Loucy (cell line): Measurements from ENCODE around the gene MALRD1.

ENCODE experiments used
- EZH2phosphoT487 ChIP-seq: fragments of 200-600 bp; IDR thresholded peaks from 2 replicates; pipeline ENCODE4 v1.6.1; 2018; ENCODE audit warnings: antibody characterized with exemption, mild to moderate bottlenecking, moderate library complexity, borderline replicate concordance
- TF ChIP-seq, protein P1 (sequence below): fragments of 200-600 bp; sonication (generic); conservative IDR thresholded peaks from 2 replicates; pipeline ENCODE4 v1.5.1; 2014; ENCODE audit warnings: mild to moderate bottlenecking, antibody characterized with exemption, low read length

DNA sequence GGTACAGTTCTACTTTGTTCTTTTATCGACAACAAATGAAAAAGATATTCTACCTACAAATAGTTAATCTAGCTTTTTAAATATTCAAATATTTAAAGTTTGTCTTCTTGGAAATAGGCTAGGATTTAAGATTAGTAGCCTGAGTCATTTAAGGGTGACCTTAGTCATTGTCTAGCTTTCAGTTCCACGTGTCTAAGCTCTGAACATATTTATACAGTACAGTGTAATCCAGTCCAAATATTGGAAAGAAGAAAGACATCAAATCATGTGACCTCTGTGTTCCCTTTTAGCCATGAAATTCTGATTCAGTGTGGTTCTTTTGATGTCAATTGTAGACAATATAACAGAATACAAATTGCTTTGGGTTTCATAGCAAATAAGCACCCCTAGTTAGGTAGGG is 121.1 kb downstream of the MALRD1 start:
- TF ChIP-seq, protein P1, sequence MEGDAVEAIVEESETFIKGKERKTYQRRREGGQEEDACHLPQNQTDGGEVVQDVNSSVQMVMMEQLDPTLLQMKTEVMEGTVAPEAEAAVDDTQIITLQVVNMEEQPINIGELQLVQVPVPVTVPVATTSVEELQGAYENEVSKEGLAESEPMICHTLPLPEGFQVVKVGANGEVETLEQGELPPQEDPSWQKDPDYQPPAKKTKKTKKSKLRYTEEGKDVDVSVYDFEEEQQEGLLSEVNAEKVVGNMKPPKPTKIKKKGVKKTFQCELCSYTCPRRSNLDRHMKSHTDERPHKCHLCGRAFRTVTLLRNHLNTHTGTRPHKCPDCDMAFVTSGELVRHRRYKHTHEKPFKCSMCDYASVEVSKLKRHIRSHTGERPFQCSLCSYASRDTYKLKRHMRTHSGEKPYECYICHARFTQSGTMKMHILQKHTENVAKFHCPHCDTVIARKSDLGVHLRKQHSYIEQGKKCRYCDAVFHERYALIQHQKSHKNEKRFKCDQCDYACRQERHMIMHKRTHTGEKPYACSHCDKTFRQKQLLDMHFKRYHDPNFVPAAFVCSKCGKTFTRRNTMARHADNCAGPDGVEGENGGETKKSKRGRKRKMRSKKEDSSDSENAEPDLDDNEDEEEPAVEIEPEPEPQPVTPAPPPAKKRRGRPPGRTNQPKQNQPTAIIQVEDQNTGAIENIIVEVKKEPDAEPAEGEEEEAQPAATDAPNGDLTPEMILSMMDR: no peak
- no peak for TF ChIP-seq EZH2phosphoT487
